OCI-M2 (cell line): Measurements from ENCODE around the gene TMPRSS6.

ENCODE experiments used
- DNase-seq: peaks from one replicate; lab custom pipeline; 2025; ENCODE audit not compliant: unreplicated experiment; lab: John Stamatoyannopoulos, UW

The TMPRSS6 gene

DNA sequence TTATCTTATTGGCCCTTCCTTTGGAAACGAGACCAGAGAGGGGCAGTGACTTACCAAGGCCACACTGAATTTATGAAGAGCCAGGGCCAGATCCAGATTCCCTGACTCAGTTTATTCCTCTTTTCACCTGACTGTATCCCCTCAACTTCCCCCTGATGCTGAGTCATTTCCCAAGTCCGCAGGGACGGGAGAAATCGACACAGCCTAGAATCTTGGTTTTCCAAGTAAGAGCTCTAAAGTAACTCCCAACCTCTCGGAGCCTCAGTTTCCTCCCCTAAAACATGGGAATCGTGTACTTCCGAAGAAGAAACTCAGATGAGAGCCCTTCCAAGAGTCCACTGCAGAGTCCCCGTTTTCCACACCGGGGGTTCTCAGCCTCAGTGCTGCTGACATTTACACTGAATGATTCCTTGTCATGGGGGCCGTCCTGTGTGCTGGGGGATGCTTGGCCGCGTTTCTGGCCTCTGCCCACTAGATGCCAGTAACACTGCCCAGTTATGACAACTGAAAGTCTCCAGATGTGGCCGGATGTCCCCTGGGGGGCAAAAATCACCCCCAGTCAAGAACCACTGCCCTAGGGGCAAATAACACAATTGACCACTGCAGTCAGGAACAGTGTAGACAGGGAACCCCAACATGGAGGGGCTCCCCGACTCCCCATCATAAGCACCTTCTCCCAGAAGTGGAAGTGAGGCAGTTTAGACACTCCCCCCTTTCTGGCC, 78.8 kb downstream of the TMPRSS6 start:
- no peak for DNase-seq

- no peak for DNase-seq
Observed at GRCh38 chr22:37028692-37029674, 80.5 kb downstream of the TMPRSS6 start.

DNA sequence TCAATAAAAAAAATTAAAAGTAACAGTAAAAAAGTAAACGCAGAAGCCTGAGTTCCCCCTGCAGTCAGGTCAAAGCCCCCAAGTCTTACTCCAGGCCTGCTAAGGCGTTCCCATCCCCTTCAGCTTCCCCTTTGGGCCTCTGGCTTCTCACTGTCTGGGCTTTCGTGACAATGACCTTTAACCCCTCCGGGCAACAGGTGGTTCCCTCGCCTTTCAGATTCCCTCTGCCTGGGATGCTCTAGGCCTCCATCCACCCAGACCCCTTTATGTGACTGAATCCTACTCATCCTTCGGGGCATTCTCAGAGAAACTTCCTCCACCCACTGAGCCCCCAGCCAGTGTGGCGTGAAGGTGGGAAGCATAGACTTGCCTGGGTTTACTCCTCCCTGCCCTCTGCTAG, 82.0 kb downstream of the TMPRSS6 start:
- DNase-seq = no peak

- DNase-seq = no peak
Observed at GRCh38 chr22:37026325-37026724, 83.2 kb downstream of the TMPRSS6 start.

DNA sequence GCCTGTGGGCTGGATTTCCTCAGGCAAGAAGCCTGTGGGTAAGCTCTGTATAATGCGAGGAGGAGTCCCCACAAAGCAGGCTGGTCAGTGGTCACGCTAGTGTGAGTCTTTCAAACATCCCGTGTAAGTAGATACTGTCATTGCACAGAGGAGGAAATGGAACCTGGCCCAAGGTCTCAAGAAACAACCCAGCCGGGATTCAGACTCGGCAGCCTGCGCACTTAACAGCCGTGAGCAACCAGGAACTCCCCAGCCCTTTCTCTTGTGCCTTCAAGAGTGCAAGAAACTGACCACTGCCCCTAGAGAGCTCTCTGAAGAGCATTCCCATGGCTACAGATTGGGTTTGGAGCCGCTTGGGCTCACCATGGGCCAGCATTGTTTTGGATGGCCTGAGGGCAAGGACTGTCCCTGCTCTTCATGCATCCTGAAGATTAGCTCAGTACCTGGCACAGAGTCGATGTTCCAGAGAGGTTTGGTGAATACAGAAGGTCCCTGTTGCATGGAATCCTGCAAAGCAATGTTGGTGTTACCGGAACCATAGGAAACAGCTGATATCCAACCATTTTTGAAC, 83.9 kb downstream of the TMPRSS6 start:
- DNase-seq = no peak

GRCh38 chr22:37024339-37025157, 85.0 kb downstream of the TMPRSS6 start:
- DNase-seq = no peak

DNA sequence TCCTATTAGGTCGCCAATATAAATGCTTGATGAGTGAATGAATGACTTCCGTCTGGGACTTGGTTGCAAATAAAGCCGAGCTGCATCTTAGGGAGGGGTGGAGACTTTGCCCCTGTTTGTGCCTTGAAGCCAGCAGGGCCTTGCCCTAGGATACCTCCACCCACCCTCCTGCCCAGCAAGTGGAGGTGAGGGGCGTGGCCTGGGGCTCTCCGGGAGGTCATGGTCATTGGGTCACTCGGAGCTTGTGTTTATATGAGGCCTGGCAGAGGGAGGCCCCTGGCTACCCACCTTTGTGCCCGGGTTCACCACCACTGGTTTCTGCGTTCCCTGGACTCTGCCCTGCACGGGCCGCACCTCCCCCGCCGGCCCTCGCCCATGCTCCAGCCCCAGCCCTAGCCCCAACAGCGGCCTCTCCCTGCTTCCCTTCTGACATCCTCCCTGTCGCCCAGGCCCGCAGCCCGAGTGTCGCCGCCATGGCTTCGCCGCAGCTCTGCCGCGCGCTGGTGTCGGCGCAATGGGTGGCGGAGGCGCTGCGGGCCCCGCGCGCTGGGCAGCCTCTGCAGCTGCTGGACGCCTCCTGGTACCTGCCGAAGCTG, 85.7 kb downstream of the TMPRSS6 start:
- no peak for DNase-seq

DNA sequence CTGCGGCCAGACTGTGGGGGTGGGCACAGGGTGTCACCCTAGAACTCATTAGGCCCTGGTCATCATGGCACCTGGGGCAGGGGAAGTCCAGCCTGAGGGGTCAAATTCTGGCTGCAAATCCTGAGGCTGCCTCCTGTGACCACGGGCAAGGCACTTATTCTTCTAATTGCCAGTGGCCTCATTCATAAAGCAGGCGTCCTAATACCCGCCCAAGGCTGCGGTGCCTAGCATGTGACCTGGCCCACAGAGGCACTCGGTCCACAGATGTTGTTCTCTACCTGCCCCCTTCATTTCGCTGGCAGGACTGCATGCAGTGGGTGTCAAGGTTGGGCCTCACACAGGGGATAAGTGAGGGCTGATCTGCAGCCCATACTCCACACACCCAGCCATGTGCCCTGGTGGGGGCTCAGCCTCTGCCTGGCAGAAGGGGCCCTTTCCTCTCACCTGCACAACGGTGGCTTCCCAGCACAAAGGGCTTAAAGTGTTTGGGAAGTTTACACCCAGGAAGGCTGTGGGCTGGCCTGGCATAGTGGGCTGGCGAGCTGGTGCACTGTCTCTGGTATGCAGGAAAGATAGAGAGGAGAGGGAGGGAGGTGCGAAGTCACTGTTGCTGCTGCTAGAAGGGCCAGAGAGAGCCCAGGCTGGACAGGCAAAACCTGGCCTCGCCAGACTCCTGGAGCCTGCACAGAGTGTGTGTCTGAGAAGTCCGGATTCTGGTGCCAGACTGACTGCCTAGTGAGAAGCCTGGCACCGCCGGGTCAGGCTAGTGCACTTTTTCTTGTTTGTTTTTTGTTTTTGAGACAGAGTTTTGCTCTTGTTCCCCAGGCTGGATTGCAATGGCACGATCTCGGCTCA, 86.8 kb downstream of the TMPRSS6 start:
- no peak for DNase-seq

- no peak for DNase-seq
Observed at GRCh38 chr22:37021710-37022482, 87.6 kb downstream of the TMPRSS6 start.

DNA sequence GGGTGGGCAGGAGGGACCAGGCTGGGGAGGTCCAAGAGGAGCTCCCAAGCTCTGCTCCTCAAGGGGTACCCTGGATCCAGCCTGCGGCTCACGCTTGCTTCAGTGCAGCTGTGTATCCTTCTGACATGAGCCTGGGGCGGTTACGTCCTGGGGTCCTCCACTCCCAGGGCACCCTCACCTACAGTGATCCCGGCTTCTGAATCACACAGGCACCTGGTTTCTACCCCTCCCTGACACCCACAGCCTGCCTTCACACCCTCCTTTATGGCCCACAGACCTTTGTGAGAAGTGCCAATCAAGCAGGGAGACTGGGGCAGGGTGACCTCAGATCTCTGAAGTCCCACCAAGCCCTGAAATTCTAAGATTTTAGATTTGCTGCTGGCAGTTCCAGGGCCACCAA, 88.5 kb downstream of the TMPRSS6 start:
- DNase-seq = no peak

DNA sequence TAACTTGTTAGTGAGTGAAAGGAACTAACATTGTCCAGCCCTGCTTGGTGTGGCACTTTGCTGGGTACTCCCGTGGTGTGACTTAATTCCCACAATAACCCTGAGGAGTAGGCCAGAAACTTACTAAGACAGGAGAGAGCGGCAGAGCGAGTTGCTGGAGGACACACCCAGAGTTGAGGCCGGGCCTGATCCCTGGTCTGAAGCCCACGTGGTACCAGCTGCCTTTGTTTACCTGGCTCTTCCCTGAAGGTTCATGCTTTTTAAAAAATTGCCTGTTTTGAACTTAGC, 89.4 kb downstream of the TMPRSS6 start:
- DNase-seq = no peak

DNA sequence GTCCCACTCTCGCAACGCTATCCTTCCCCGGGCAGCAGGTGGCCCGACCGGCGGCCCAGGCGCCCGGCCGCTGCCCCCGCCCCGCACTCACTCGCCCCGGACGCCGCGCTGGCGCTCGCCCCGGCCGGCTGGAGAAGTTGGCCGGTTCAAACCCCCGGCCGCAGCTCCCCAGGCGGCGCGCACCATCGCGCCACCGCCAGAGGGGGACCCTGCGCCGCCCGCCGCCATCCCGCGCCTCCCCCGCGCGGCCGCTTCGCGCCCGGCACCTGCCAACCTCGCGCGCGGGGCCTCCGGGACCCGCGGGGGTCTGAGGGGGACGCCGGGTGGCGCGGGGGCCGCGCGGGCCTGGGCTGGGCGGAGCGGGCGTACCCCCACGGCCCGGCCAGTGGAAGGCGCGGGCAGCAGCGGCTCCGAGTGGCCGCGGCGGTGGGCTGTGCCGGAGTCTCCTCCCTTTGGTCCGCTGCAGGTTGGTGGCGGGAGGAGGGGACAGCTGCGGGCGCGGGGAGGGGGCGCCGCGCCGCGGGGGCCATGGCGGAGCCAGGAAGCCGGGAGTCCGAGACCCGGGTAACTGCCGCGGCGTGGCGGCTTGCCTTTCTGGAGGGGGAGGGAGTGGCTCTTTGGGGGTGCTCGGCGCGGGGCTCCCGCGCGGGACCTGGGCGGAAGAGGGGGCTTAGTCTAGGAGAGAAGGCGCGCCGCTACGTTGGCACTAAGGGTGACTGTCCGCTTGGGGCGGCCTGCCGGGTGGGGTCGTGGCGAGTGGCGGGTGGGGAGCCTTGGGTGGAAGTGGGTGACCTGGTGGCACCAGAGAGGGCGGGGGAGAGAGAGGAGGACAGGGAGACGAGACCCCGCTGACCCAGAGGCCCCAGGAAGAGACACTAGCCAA, 90.0 kb downstream of the TMPRSS6 start, which contains the start of the genes MPST and TST:
TSS of gene MPST (plus strand) at position 434 of the 883 bp plus-strand sequence. CDS start at position 529, 95 bp downstream.
TSS of gene TST (minus strand) at position 139 of the 883 bp plus-strand sequence. CDS start 715 bp downstream, outside the sequence.
- no peak for DNase-seq

DNA sequence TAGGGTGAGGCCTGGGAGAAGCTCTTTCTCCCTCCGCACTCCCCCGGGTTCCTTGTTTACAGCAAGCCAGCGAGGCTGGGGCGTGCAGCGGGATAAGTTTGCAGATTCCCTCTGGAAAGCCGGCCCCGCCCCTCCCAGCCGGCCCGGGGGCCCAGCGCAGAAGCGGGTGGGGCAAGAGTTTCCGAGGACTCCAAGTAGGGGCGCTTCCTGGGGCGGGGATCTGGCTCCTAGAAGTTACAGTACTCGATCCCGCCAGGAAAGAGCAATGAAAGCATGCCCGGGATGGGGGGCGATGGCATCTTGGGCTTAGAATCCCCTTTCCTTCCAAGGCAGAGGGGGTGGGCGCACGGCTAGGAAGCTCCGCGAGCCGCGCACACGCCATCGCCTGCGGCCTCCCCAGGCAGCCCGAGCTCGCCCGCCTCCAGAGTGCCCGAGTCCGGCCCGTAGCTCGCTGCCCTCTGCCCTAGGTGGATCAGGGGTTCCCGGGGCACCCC, 90.7 kb downstream of the TMPRSS6 start:
- DNase-seq = no peak

DNA sequence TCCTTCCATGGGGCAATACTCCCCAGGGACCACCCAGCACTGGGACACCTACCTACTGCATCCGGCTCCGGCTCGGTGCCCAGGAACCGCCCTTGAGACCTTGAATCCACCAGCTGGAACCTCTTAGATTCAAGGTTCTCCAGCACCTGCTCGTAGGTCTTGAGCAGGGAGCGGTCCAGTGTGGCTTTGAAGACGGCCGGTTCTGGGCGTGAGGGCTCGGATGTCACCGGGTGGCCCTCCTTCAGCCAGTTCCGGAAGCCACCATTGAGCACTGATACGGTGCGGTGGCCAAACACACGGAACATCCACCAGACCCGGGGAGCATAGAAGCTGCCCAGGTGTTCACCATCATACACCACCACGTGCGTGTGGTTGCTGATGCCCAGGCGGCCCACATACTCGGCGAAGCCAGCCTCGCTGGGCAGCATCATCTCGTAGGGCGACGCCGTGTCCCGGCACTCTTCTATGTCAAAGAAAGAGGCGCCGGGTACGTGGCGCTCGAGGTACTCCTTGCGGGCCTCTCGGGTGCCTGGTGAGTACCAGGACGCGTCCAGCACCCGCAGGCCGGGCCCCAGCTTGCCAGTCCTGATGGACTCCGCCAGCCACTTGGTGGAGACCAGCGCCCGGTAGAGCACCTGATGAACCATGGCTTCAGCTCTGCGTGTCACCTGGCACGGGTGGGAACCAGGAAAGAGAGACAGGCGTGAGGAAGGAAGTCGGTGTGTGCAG, 91.3 kb downstream of the TMPRSS6 start:
- no peak for DNase-seq

DNA sequence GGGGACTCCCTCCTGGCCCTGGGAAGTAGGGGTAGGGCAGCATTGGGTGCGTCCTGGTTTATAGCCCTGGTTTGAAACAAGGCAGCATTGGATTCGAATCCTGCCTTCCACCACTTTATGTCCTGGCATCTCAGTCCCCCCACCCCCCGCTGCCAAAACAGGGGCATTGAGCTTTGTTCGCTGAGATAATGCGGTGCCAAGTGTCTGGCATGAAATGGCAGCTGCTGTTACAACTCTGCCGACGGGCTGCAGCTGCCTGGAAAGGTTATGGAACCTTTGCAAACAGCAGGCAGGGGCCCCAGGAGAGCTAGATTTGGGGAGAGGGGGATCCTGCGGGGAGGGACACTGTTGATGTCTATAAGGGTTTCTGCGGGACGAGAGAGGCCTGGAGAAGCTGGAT, 92.2 kb downstream of the TMPRSS6 start:
- DNase-seq = no peak

GRCh38 chr22:37016134-37016910, 93.2 kb downstream of the TMPRSS6 start:
- DNase-seq = no peak
